Activated CD8-positive, alpha-beta T cell treated with anti-CD3 and anti-CD28 coated beads, Interleukin-2, amount 10 ng/mL, durations not matched to agents 7 days and 5 days (primary cell): ENCODE measurements around the gene ATXN1. TPM values are rescaled to one million over a fixed set of nuclear protein-coding genes. Genes with fewer than 3 reads are reported as not detected.

Experiments used
- ATAC-seq: fragments of 150-1000 bp; cut with Tn5 transposase; one replicate; pipeline ENCODE4 v1.10.0; 2021; ENCODE audit warnings: moderate library complexity
- CTCF ChIA-PET: fragments of 350-600 bp; sonication (Branson Sonifier 250); formaldehyde crosslinking; loops from one replicate; lab custom pipeline; 2021; ENCODE audit warnings: antibody characterized with exemption; lab: Charles Lee
- POLR2A ChIA-PET: fragments of 350-600 bp; sonication (Branson Sonifier 250); formaldehyde crosslinking; loops from one replicate; lab custom pipeline; 2021; ENCODE audit warnings: antibody characterized with exemption; lab: Charles Lee
- DNase-seq: peaks from one replicate; pipeline ENCODE4 v3.0.0-alpha.2; 2020
- H3K27ac Mint-ChIP-seq: one replicate; pipeline ENCODE4 v1.8.0; 2021; ENCODE audit warnings: mild to moderate bottlenecking, mixed read lengths
- H3K27me3 Mint-ChIP-seq: one replicate; pipeline ENCODE4 v1.8.0; 2021; ENCODE audit warnings: low read depth, mixed read lengths
- H3K36me3 Mint-ChIP-seq: one replicate; pipeline ENCODE4 v1.8.0; 2021; ENCODE audit warnings: low read depth, mixed read lengths
- H3K4me1 Mint-ChIP-seq: one replicate; pipeline ENCODE4 v1.8.0; 2021; ENCODE audit warnings: low read depth, mixed read lengths
- H3K4me3 Mint-ChIP-seq: one replicate; pipeline ENCODE4 v1.8.0; 2021; ENCODE audit warnings: mild to moderate bottlenecking, mixed read lengths
- H3K9me3 Mint-ChIP-seq: one replicate; pipeline ENCODE4 v1.8.0; 2022; ENCODE audit warnings: mixed read lengths; ENCODE audit not compliant: insufficient read depth
- total RNA-seq, 2 experiments: library from RNA; stranded (reverse); gene quantifications; one replicate each; pipeline ENCODE4 v1.2.3, GENCODE V29; 2021

Gene ATXN1
- total RNA-seq, 2 experiments from 2014 or later = 36.7 to 42.9 TPM

- Mint-ChIP-seq H3K27me3 (no peaks in the 10 kb centered on the region), H3K27ac (peak overlapping the region; percentile 77), H3K4me1 (peaks cover 72% of the 10 kb centered on the region), H3K9me3 (no peaks in the 10 kb centered on the region), H3K36me3 (peaks cover 33% of the 10 kb centered on the region), H3K4me3 (no peak overlapping the region)
- DNase-seq = no peak
- CTCF ChIA-PET = interaction anchor here (0.8 to 6.8 kb wide), 4 partner anchors 15 to 411 kb away, joined by 3 to 55 read pairs (median 4); partner anchors contain the start of gene ATXN1
- POLR2A ChIA-PET = interaction anchor here (0.6 kb wide), 1 partner anchor 1870 kb away, joined by 3 read pairs; no protein-coding TSS in a partner anchor
- ATAC-seq = no peak
Measured at GRCh38 chr6:16729744-16730143, 31.5 kb downstream of the ATXN1 start.

GRCh38 chr6:16729183-16729691 lies 32.0 kb downstream of the ATXN1 start:
- H3K4me1 Mint-ChIP-seq = peaks cover 72% of the 10 kb centered on the region
- H3K27ac Mint-ChIP-seq = peak overlapping the region; percentile 77
- POLR2A ChIA-PET = interaction anchor here (0.6 to 0.8 kb wide), 2 partner anchors 9 to 1870 kb away, joined by 3 read pairs; no protein-coding TSS in a partner anchor
- H3K9me3 Mint-ChIP-seq = no peaks in the 10 kb centered on the region
- no peaks in the 10 kb centered on the region for H3K27me3 Mint-ChIP-seq
- DNase-seq (no peak), ATAC-seq (no peak)
- CTCF ChIA-PET = interaction anchor here (0.8 to 6.8 kb wide), 6 partner anchors 14 to 410 kb away, joined by 3 to 55 read pairs (median 4); partner anchors contain the start of gene ATXN1
- H3K4me3 Mint-ChIP-seq = no peak overlapping the region
- H3K36me3 Mint-ChIP-seq = peaks cover 32% of the 10 kb centered on the region

- POLR2A ChIA-PET = interaction anchor here (0.6 to 0.8 kb wide), 2 partner anchors 9 to 1869 kb away, joined by 3 read pairs; no protein-coding TSS in a partner anchor
- peak overlapping the region; percentile 77 for H3K27ac Mint-ChIP-seq
- CTCF ChIA-PET = interaction anchor here (0.8 to 6.8 kb wide), 6 partner anchors 13 to 410 kb away, joined by 3 to 55 read pairs (median 4); partner anchors contain the start of gene ATXN1
Measured at GRCh38 chr6:16728513-16729182, 32.6 kb downstream of the ATXN1 start.

GRCh38 chr6:16727996-16728395 lies 33.3 kb downstream of the ATXN1 start:
- no peaks in the 10 kb centered on the region for H3K9me3 Mint-ChIP-seq
- no peak overlapping the region for H3K4me3 Mint-ChIP-seq
- H3K36me3 Mint-ChIP-seq = peaks cover 30% of the 10 kb centered on the region
- H3K27ac Mint-ChIP-seq = no peak overlapping the region
- DNase-seq (no peak), ATAC-seq (no peak)
- H3K27me3 Mint-ChIP-seq = no peaks in the 10 kb centered on the region
- ChIA-PET POLR2A (interaction anchor here (0.5 kb wide), 1 partner anchor 233 kb away, joined by 3 read pairs; no protein-coding TSS in a partner anchor), CTCF (interaction anchor here (1.9 to 6.8 kb wide), 2 partner anchors 12 to 35 kb away, joined by 6 to 55 read pairs; partner anchors contain the start of gene ATXN1)
- H3K4me1 Mint-ChIP-seq = peaks cover 67% of the 10 kb centered on the region

More at GRCh38 chr6:16728513-16729182, 32.6 kb downstream of the ATXN1 start:
- DNase-seq (no peak), ATAC-seq (no peak)
- Mint-ChIP-seq H3K27me3 (no peaks in the 10 kb centered on the region), H3K4me1 (peaks cover 72% of the 10 kb centered on the region), H3K9me3 (no peaks in the 10 kb centered on the region), H3K4me3 (no peak overlapping the region), H3K36me3 (peaks cover 30% of the 10 kb centered on the region)

GRCh38 chr6:16725145-16725864 lies 36.0 kb downstream of the ATXN1 start:
- CTCF ChIA-PET = interaction anchor here (0.6 to 6.9 kb wide), 8 partner anchors 12 to 393 kb away, joined by 3 to 35 read pairs (median 4); partner anchors contain the start of gene ATXN1

GRCh38 chr6:16723826-16724225 lies 37.4 kb downstream of the ATXN1 start:
- CTCF ChIA-PET = interaction anchor here (1.6 to 6.9 kb wide), 3 partner anchors 9 to 39 kb away, joined by 3 to 35 read pairs (median 15); partner anchors contain the start of gene ATXN1
- Mint-ChIP-seq H3K27ac (no peak overlapping the region), H3K4me1 (peaks cover 35% of the 10 kb centered on the region), H3K27me3 (no peaks in the 10 kb centered on the region), H3K4me3 (no peak overlapping the region), H3K36me3 (peaks cover 27% of the 10 kb centered on the region), H3K9me3 (no peaks in the 10 kb centered on the region)
- POLR2A ChIA-PET = interaction anchor here (1.2 to 1.3 kb wide), 2 partner anchors 11 to 35 kb away, joined by 3 to 6 read pairs; no protein-coding TSS in a partner anchor
- DNase-seq = no peak
- ATAC-seq = no peak

More at GRCh38 chr6:16725145-16725864, 36.0 kb downstream of the ATXN1 start:
- Mint-ChIP-seq H3K27ac (no peak overlapping the region), H3K9me3 (no peaks in the 10 kb centered on the region), H3K27me3 (no peaks in the 10 kb centered on the region), H3K36me3 (peaks cover 34% of the 10 kb centered on the region), H3K4me1 (peaks cover 43% of the 10 kb centered on the region), H3K4me3 (no peak overlapping the region)
- POLR2A ChIA-PET = interaction anchor here (1.3 to 1.6 kb wide), 2 partner anchors 12 to 37 kb away, joined by 3 read pairs; no protein-coding TSS in a partner anchor
- DNase-seq (no peak), ATAC-seq (no peak)

GRCh38 chr6:16723402-16723801 lies 37.9 kb downstream of the ATXN1 start:
- no peak overlapping the region for H3K4me3 Mint-ChIP-seq
- CTCF ChIA-PET = interaction anchor here (1.6 to 6.9 kb wide), 5 partner anchors 9 to 39 kb away, joined by 3 to 35 read pairs (median 9); partner anchors contain the start of gene ATXN1
- no peaks in the 10 kb centered on the region for H3K27me3 Mint-ChIP-seq
- no peak for DNase-seq
- POLR2A ChIA-PET = interaction anchor here (1.2 to 1.3 kb wide), 2 partner anchors 11 to 36 kb away, joined by 3 to 6 read pairs; no protein-coding TSS in a partner anchor
- no peak overlapping the region for H3K27ac Mint-ChIP-seq
- no peaks in the 10 kb centered on the region for H3K9me3 Mint-ChIP-seq
- ATAC-seq = no peak
- H3K36me3 Mint-ChIP-seq = peaks cover 27% of the 10 kb centered on the region
- peaks cover 33% of the 10 kb centered on the region for H3K4me1 Mint-ChIP-seq

GRCh38 chr6:16722630-16723029 lies 38.6 kb downstream of the ATXN1 start:
- ChIA-PET POLR2A (no interaction called here), CTCF (interaction anchor here (1.7 to 6.9 kb wide), 4 partner anchors 10 to 40 kb away, joined by 6 to 35 read pairs (median 12); partner anchors contain the start of gene ATXN1)
- no peak overlapping the region for H3K4me3 Mint-ChIP-seq
- peaks cover 27% of the 10 kb centered on the region for H3K36me3 Mint-ChIP-seq
- ATAC-seq (no peak), DNase-seq (no peak)
- peaks cover 27% of the 10 kb centered on the region for H3K4me1 Mint-ChIP-seq
- no peaks in the 10 kb centered on the region for H3K27me3 Mint-ChIP-seq
- no peaks in the 10 kb centered on the region for H3K9me3 Mint-ChIP-seq
- H3K27ac Mint-ChIP-seq = no peak overlapping the region

GRCh38 chr6:16721977-16722376 lies 39.3 kb downstream of the ATXN1 start:
- peaks cover 27% of the 10 kb centered on the region for H3K36me3 Mint-ChIP-seq
- no peaks in the 10 kb centered on the region for H3K27me3 Mint-ChIP-seq
- H3K9me3 Mint-ChIP-seq = no peaks in the 10 kb centered on the region
- no peak for DNase-seq
- H3K4me3 Mint-ChIP-seq = no peak overlapping the region
- ChIA-PET POLR2A (no interaction called here), CTCF (interaction anchor here (1.1 to 6.9 kb wide), 4 partner anchors 9 to 40 kb away, joined by 3 to 35 read pairs (median 8); partner anchors contain the start of gene ATXN1)
- no peak overlapping the region for H3K27ac Mint-ChIP-seq
- peaks cover 27% of the 10 kb centered on the region for H3K4me1 Mint-ChIP-seq
- ATAC-seq = no peak

GRCh38 chr6:16720861-16721260 lies 40.4 kb downstream of the ATXN1 start:
- POLR2A ChIA-PET = interaction anchor here (1.4 kb wide), 1 partner anchor 8 kb away, joined by 3 read pairs; no protein-coding TSS in a partner anchor
- Mint-ChIP-seq H3K9me3 (no peaks in the 10 kb centered on the region), H3K4me3 (no peak overlapping the region), H3K27ac (no peak overlapping the region), H3K36me3 (peaks cover 27% of the 10 kb centered on the region), H3K27me3 (no peaks in the 10 kb centered on the region), H3K4me1 (peaks cover 29% of the 10 kb centered on the region)
- DNase-seq (no peak), ATAC-seq (no peak)
- CTCF ChIA-PET = interaction anchor here (0.7 to 6.9 kb wide), 6 partner anchors 8 to 389 kb away, joined by 3 to 35 read pairs (median 4); partner anchors contain the start of gene ATXN1
